ENCODE data around the gene MMAB. TPM values are rescaled to one million over a fixed set of nuclear protein-coding genes. Genes with fewer than 3 reads are reported as not detected.
A peak's percentile ranks its signal among the peaks of the same experiment; 100 is the strongest.

The MMAB gene
- total RNA-seq (10 to 100 TPM; 47.1 to 63.5 TPM), polyA plus RNA-seq (100 to 1,000 TPM in 1 of 2 donors, 10 to 100 TPM in 1; 90.6 to 101 TPM)

DNA sequence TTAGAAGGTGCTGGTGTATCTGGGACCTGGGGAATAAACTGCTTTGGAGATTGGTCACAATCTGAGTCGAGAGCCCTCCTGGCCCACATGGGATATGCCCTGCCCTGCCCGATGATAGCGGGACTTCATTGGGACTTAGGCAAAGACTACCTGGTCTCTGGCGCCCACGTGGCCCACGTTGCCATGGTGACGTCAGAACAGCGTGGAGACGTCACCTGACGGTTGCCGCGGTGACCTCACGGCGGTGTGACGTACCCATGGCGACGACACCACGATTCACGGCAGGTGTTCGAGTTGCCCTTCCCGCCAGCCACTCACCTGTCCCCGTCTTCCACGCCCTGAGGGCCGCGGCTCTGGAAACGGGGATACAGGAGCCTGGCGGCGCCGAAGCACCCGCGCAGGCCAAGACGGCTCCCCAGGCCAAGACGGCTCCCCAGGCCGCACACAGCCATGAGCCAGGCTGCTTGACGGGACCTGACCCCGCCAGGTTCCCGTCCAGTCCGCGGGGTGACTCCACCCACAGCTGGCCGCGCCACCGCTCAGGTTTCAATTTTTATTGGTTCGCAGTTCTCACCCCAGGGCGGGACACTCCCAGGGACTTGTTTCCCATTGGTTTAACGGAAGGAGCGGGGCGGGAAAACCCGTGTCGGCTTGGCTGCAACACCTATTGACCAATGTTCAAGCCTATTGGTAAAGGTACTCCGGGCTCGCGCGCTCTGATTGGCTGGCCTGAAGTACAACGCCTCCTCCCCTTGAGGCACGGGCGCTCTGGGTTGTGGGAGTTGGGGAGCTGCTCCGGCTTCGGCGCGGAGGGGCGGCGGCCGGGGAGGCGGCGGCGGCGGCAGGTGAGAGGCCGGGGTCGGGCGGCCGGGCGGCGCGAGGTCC lies at the start of gene MMAB, which contains the start of gene MVK:
TSS of gene MMAB (minus strand) at position 476 of the 885 bp plus-strand sequence. CDS start at position 452, 24 bp downstream.
TSS of gene MVK (plus strand) at position 766 of the 885 bp plus-strand sequence. CDS start 1,029 bp downstream, outside the sequence.
- WGBS = under 1% methylated on average over 74 of the region's 74 CpGs
- Histone ChIP-seq H3K36me3 (ENCODE audit: control insufficient read depth in 4 of 4, insufficient read depth in 3 of 4, low read depth in 1 of 4, low read length in 3 of 4) (peaks cover 0 to 22% (median 10%) of the 10 kb centered on the region in 4 donors), H3K4me3 (ENCODE audit: low read depth in 1 of 3, low read length in 3 of 3) (peak within 1 kb of the TSS; percentile 73 to 81 (median 77)), H3K27me3 (ENCODE audit: control insufficient read depth in 4 of 4, insufficient read depth in 4 of 4, low read length in 3 of 4) (no peaks in the 10 kb centered on the region), H3K4me1 (ENCODE audit: control insufficient read depth in 4 of 4, insufficient read depth in 4 of 4, low read length in 3 of 4) (peaks cover 12 to 74% (median 60%) of the 10 kb centered on the region in 4 donors), H3K9me3 (ENCODE audit: control insufficient read depth in 4 of 4, low read length in 3 of 4) (no peaks in the 10 kb centered on the region), H3K27ac (ENCODE audit: low read depth in 1 of 2, low read length in 2 of 2) (peak within 1 kb of the TSS; percentile 93 to 94), H3K9ac (ENCODE audit: low read depth in 1 of 2, low read length in 2 of 2) (peak within 1 kb of the TSS; percentile 86 to 96)
- TF ChIP-seq, protein P1, sequence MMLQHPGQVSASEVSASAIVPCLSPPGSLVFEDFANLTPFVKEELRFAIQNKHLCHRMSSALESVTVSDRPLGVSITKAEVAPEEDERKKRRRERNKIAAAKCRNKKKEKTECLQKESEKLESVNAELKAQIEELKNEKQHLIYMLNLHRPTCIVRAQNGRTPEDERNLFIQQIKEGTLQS (IDR thresholded peaks at IDR 0.05) = no peak
- peak; percentile 31 for TF ChIP-seq FOXA1 (IDR thresholded peaks at IDR 0.05)
- peak; percentile 55 to 56 for TF ChIP-seq RXRA (IDR thresholded peaks at IDR 0.05)
- TF ChIP-seq FOXA2 (IDR thresholded peaks at IDR 0.05) = peak; percentile 26
- peak in 1 of 2 donors; percentile 39 for TF ChIP-seq GABPA (IDR thresholded peaks at IDR 0.05 in 1 of 2, conservative IDR thresholded peaks at IDR 0.05 in 1 of 2)
- no peak for TF ChIP-seq EGR1 (IDR thresholded peaks at IDR 0.05; ENCODE audit: low read depth in 2 of 2)
- TF ChIP-seq, protein P2, sequence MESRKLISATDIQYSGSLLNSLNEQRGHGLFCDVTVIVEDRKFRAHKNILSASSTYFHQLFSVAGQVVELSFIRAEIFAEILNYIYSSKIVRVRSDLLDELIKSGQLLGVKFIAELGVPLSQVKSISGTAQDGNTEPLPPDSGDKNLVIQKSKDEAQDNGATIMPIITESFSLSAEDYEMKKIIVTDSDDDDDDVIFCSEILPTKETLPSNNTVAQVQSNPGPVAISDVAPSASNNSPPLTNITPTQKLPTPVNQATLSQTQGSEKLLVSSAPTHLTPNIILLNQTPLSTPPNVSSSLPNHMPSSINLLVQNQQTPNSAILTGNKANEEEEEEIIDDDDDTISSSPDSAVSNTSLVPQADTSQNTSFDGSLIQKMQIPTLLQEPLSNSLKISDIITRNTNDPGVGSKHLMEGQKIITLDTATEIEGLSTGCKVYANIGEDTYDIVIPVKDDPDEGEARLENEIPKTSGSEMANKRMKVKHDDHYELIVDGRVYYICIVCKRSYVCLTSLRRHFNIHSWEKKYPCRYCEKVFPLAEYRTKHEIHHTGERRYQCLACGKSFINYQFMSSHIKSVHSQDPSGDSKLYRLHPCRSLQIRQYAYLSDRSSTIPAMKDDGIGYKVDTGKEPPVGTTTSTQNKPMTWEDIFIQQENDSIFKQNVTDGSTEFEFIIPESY (IDR thresholded peaks at IDR 0.05) = peak; percentile 67
- peak; percentile 90 for TF ChIP-seq YY1 (IDR thresholded peaks at IDR 0.05)
- no peak for TF ChIP-seq NR2F2 (IDR thresholded peaks at IDR 0.05)
- TF ChIP-seq, protein P3, sequence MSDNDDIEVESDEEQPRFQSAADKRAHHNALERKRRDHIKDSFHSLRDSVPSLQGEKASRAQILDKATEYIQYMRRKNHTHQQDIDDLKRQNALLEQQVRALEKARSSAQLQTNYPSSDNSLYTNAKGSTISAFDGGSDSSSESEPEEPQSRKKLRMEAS (IDR thresholded peaks at IDR 0.05) = no peak
- peak; percentile 57 to 71 for TF ChIP-seq JUND (IDR thresholded peaks at IDR 0.05)
- TF ChIP-seq, protein P4, sequence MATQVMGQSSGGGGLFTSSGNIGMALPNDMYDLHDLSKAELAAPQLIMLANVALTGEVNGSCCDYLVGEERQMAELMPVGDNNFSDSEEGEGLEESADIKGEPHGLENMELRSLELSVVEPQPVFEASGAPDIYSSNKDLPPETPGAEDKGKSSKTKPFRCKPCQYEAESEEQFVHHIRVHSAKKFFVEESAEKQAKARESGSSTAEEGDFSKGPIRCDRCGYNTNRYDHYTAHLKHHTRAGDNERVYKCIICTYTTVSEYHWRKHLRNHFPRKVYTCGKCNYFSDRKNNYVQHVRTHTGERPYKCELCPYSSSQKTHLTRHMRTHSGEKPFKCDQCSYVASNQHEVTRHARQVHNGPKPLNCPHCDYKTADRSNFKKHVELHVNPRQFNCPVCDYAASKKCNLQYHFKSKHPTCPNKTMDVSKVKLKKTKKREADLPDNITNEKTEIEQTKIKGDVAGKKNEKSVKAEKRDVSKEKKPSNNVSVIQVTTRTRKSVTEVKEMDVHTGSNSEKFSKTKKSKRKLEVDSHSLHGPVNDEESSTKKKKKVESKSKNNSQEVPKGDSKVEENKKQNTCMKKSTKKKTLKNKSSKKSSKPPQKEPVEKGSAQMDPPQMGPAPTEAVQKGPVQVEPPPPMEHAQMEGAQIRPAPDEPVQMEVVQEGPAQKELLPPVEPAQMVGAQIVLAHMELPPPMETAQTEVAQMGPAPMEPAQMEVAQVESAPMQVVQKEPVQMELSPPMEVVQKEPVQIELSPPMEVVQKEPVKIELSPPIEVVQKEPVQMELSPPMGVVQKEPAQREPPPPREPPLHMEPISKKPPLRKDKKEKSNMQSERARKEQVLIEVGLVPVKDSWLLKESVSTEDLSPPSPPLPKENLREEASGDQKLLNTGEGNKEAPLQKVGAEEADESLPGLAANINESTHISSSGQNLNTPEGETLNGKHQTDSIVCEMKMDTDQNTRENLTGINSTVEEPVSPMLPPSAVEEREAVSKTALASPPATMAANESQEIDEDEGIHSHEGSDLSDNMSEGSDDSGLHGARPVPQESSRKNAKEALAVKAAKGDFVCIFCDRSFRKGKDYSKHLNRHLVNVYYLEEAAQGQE (IDR thresholded peaks at IDR 0.05) = peak; percentile 67
- peak; percentile 93 for TF ChIP-seq SP1 (IDR thresholded peaks at IDR 0.05)
- no peak for TF ChIP-seq HNF4G (IDR thresholded peaks at IDR 0.05)
- TF ChIP-seq RAD21 (IDR thresholded peaks at IDR 0.05) = peak in 1 of 2 donors; percentile 23
- TF ChIP-seq, protein P5, sequence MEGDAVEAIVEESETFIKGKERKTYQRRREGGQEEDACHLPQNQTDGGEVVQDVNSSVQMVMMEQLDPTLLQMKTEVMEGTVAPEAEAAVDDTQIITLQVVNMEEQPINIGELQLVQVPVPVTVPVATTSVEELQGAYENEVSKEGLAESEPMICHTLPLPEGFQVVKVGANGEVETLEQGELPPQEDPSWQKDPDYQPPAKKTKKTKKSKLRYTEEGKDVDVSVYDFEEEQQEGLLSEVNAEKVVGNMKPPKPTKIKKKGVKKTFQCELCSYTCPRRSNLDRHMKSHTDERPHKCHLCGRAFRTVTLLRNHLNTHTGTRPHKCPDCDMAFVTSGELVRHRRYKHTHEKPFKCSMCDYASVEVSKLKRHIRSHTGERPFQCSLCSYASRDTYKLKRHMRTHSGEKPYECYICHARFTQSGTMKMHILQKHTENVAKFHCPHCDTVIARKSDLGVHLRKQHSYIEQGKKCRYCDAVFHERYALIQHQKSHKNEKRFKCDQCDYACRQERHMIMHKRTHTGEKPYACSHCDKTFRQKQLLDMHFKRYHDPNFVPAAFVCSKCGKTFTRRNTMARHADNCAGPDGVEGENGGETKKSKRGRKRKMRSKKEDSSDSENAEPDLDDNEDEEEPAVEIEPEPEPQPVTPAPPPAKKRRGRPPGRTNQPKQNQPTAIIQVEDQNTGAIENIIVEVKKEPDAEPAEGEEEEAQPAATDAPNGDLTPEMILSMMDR (IDR thresholded peaks at IDR 0.05; ENCODE audit: low read depth, low read length, missing input control) = no peak
- peak; percentile 32 to 45 for TF ChIP-seq HNF4A (conservative IDR thresholded peaks at IDR 0.05)
- TF ChIP-seq TAF1 (conservative IDR thresholded peaks at IDR 0.05) = no peak
- DNase-seq (ENCODE audit: low spot score) = peak; percentile 98
